GM12801 (cell line): ENCODE data around the gene KRTAP10-12.

Experiments used
- TF ChIP-seq, protein P1 (sequence below): IDR thresholded peaks from one replicate; pipeline ENCODE4 v1.5.1; 2011; ENCODE audit warnings: control low read depth; ENCODE audit not compliant: insufficient read length; ENCODE audit errors: extremely low read depth

Gene KRTAP10-12

DNA sequence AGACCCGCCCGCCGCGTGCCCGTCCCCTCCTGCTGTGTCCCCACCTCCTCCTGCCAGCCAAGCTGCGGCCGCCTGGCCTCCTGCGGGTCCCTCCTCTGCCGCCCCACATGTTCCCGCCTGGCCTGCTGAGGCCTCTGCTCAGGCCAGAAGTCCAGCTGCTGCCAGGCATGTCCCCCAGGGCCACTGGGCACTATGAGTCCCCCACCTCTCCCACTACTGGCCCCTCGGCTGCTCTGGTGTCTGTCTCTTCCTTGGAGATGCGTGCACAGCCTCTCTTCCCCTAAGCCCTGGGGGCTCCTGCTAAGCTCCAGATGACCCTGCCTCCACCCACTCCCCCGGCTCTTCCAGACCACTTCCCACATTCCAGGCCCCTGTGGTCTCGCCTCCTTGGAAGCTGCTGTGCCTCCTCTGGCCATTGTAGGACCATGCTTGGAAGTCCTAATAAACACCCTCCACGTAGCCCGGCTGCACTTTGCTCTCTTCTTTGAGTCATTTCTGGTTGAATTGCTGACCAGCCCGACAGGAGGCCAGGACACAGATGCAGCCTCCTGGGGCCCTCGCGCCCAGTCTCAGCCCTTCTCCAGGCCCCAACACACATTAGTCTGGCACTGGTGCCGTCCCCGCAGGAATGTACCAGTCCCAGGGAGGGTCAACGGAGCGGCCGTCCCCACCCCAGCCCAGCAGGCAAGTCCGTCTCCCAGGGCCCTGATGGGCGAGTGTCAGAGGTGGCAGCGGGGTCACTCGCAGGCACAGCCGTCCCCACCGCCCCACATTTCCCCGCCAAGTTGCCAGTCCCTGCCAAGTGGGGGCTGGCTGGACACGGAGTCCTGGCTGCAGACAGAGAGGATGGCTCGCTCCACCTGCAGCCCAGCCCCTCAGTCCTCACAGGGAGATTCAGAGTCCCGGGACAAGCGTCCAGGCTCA, 1.1 kb downstream of the KRTAP10-12 start:
- TF ChIP-seq, protein P1, sequence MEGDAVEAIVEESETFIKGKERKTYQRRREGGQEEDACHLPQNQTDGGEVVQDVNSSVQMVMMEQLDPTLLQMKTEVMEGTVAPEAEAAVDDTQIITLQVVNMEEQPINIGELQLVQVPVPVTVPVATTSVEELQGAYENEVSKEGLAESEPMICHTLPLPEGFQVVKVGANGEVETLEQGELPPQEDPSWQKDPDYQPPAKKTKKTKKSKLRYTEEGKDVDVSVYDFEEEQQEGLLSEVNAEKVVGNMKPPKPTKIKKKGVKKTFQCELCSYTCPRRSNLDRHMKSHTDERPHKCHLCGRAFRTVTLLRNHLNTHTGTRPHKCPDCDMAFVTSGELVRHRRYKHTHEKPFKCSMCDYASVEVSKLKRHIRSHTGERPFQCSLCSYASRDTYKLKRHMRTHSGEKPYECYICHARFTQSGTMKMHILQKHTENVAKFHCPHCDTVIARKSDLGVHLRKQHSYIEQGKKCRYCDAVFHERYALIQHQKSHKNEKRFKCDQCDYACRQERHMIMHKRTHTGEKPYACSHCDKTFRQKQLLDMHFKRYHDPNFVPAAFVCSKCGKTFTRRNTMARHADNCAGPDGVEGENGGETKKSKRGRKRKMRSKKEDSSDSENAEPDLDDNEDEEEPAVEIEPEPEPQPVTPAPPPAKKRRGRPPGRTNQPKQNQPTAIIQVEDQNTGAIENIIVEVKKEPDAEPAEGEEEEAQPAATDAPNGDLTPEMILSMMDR: no peak

DNA sequence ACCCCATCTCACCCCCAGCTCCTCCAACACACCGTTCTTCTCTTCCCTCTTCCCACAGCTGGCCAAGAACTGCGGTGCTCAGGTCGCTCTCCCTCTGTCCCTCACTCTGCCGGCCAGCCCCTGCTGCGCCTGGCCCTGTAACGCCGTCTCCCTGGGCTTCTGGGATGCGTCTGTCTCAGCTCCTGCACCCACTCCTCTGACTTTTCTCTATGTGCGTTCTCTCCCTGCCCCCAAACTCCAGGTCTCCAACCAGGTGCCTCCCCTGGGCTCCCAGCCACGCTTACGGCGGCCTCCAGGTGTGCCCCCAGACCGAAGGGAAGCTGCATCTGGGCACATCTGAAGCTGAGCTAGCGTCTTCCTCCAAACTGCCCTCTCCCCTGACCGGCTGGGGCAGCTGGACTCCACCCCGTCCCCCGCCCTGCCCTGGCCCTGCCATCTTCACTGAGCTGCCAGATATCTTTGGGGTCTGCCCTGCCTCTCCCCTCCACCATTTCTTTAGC, 2.6 kb downstream of the KRTAP10-12 start:
- TF ChIP-seq, protein P1: no peak

DNA sequence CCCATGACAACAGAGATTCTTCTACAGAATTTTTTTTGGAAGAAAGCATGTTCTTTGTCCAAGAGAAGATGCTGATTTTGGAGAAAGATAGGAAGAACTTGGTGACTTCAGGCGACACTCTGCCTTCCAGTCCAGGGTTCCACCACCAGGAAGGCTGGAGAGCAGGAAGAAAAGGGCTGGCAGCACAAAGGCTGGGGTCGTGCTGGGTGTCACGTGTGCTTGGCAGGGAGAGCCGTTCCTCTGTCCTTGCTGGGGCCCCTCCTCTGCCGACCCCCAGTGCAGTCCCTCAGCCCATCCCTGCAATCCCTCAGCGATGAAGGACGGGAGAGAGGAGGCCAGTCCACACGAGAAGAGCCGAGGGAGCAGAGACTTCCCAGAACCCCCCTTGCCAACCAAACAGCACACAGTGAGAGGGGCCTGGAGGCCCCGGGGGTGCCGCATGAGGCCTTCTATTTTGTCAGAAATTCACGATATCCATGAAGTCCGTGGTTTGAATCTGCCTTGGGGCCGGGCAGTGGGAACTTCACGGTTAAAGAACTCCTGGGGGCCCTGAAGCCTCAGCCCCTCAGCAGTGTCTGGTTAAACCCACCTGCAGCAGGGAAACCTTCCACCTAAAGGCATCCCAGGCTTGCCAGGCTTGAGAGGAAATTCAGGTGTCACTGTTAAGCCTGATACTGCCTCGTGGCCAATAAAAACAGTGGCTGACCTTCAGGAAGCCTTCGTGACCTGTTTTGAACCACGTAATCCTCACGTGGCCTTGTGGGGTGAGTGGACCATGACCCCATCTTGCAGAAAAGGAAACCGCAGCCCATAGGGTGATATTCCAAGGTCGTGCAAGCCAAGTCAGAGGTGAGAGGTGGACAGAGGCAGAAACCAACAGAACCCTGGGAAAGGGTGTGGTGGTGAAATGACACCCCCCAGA, 3.4 kb downstream of the KRTAP10-12 start:
- TF ChIP-seq, protein P1: no peak

DNA sequence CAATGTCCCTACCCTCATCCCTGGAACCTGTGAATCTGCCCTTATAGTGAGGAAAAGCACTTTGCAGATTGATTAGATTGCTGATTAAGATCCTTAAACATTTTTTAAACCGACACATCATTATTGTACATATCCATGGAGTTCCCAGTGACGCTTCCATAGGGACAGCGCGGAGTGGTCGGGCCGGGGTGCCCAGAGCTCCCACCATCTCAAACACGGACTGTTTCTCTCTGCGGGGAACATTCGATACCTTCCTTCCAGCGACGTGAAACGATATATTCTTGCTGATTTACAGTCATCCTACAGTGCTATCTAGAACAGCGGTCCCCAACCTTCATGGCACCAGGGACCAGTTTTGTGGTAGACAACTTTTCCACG, 4.0 kb downstream of the KRTAP10-12 start:
- TF ChIP-seq, protein P1: no peak

DNA sequence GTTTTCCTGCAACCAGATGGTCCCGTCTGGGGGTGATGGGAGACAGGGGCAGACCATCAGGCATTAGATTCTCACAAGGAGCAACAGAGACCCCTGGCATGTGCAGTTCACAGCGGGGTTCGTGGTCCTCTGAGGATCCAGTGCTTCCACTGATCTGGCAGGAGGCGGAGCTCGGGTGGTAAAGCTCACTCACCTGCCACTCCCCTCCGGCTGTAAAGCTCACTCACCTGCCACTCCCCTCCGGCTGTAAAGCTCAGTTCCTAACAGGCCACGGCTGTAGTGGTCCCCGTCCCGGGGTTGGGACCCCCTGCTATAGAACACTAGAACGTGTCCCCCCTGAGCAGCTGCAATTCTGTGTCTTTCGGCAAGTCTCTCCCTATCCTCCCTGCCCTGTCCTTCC, 4.6 kb downstream of the KRTAP10-12 start:
- TF ChIP-seq, protein P1: no peak

DNA sequence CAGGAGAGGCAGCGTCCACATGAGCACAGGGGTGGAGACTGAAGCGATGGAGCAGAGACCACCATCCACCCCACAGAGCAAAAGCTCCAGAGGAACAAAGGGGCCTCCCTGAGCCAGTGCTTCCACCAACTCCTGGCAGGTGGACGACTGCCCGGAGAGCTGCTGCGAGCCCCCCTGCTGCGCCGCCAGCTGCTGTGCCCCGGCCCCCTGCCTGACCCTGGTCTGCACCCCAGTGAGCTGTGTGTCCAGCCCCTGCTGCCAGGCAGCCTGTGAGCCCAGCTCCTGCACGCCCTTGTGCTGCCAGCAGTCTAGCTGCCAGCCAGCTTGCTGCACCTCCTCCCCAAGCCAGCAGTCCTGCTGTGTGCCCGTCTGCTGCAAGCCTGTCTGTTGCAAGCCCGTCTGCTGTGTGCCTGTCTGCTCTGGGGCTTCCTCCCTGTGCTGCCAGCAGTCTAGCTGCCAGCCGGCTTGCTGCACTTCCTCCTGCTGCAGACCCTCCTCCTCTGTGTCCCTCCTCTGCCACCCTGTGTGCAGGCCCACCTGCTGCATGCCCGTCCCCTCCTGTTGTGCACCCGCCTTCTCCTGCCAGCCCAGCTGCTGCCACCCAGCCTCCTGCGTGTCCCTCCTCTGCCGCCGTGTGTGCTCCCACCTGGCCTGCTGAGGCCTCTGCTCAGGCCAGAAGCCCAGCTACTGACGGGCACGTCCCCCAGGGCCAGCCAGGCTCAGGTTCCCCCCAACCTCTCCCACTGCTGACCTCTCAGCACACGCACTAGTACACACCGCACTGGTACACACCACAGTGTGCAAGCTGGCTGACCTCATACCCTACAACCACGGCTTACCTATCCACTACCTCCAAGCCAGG, 5.4 kb downstream of the KRTAP10-12 start:
- TF ChIP-seq, protein P1: no peak
